Fibroblast of lung (primary cell): ENCODE data around the gene ZCCHC4.

Experiments
- CTCF ChIP-seq, 2 donors: IDR thresholded peaks in 1 of 2; conservative IDR thresholded peaks in 1 of 2; 1 replicate in 1 of 2; 2 replicates in 1 of 2; pipeline ENCODE4 v1.5.1; 2011 to 2012; ENCODE audit warnings: low read length in 2 of 2, control low read depth in 1 of 2, inconsistent platforms in 1 of 2, low read depth in 1 of 2, mild to moderate bottlenecking in 1 of 2
- EZH2 ChIP-seq: IDR thresholded peaks from 2 replicates; pipeline ENCODE4 v1.5.1; 2012; ENCODE audit warnings: low read length, control low read depth, mild to moderate bottlenecking; ENCODE audit errors: missing control alignments

GRCh38 chr4:25308306-25308705, 4.3 kb upstream of the ZCCHC4 start:
- TF ChIP-seq CTCF (conservative IDR thresholded peaks at IDR 0.05 in 1 of 2, IDR thresholded peaks at IDR 0.05 in 1 of 2; ENCODE audit: low read depth in 1 of 2, low read length in 2 of 2) (no peak), EZH2 (no peak)
